Body of pancreas (tissue), 4 donors: ENCODE data around the gene RNF2. TPM values are rescaled to one million over a fixed set of nuclear protein-coding genes. Genes with fewer than 3 reads are reported as not detected.
"Not testable (repeated sequence)": the region's sequence is repeated elsewhere in the genome, so short reads cannot be mapped to it uniquely, and the experiment has no call there.

Source experiments
- ATAC-seq: fragments of 150-250 bp; one replicate; pipeline ENCODE4 v1.9.1; 2016
- DNase-seq, 4 donors: peaks; one replicate each; pipeline ENCODE4 v3.0.0-alpha.2; 2019
- H3K27ac ChIP-seq, 4 donors: fragments of 200-600 bp; sonication (generic); 1 replicate in 3 of 4; 2 replicates in 1 of 4; pipeline versions ENCODE4 v1.5.1 to v1.6.1; 2016 to 2019; ENCODE audit warnings: mild to moderate bottlenecking in 1 of 4, mixed read lengths in 1 of 4, moderate library complexity in 1 of 4
- H3K27me3 ChIP-seq, 2 donors: fragments of 200-600 bp; sonication (generic); one replicate each; pipeline ENCODE4 v1.6.0; 2016; ENCODE audit warnings: mild to moderate bottlenecking in 1 of 2
- H3K36me3 ChIP-seq, 2 donors: fragments of 200-600 bp; sonication (generic); replicated peaks in 1 of 2; 2 replicates each; pipeline ENCODE4 v1.5.1; 2016; ENCODE audit warnings: low read depth in 2 of 2; ENCODE audit not compliant: insufficient read depth in 1 of 2
- H3K4me1 ChIP-seq: fragments of 200-600 bp; sonication (generic); one replicate; pipeline ENCODE4 v1.6.0; 2016
- H3K4me3 ChIP-seq, 2 donors: fragments of 200-600 bp; sonication (generic); 1 replicate in 1 of 2; 2 replicates in 1 of 2; pipeline ENCODE4 v1.5.1; 2016 to 2019
- H3K9me3 ChIP-seq, 3 donors: fragments of 200-600 bp; sonication (generic); 1 replicate in 2 of 3; 2 replicates in 1 of 3; pipeline ENCODE4 v1.5.1; 2016
- POLR2A ChIP-seq, 3 donors: fragments of 450-650 bp; IDR thresholded peaks; one replicate each; pipeline ENCODE4 v1.6.1; 2016; ENCODE audit warnings: antibody characterized with exemption in 3 of 3, mild to moderate bottlenecking in 2 of 3
- WGBS, 2 donors: methylation state at CpG; one replicate each; pipeline ENCODE4 v1.1.5; 2017; 5-methylcytosine and 5-hydroxymethylcytosine counted together
- intact Hi-C: fragments of 100-400 bp; cut with DNase I; formaldehyde crosslinking; loops from one replicate; pipeline ENCODE4 v1.15.1; 2023
- total RNA-seq, 2 donors: library from RNA; depleted of rRNA; stranded (reverse); fragments of >200 nt; gene quantifications; one replicate each; pipeline ENCODE4 v1.1.0, GENCODE V29; 2016
- TF ChIP-seq, protein P1 (sequence below), 7 experiments: fragments of 450-650 bp in 4 of 7; fragments of 200-600 bp in 3 of 7; sonication (generic) in 3 of 7; IDR thresholded peaks; one replicate each; pipeline ENCODE4 v1.5.1; 2016 to 2019; ENCODE audit warnings: antibody characterized with exemption in 7 of 7

RNF2 gene
- total RNA-seq, 2 donors from 2014 or later = 9.9 TPM

DNA sequence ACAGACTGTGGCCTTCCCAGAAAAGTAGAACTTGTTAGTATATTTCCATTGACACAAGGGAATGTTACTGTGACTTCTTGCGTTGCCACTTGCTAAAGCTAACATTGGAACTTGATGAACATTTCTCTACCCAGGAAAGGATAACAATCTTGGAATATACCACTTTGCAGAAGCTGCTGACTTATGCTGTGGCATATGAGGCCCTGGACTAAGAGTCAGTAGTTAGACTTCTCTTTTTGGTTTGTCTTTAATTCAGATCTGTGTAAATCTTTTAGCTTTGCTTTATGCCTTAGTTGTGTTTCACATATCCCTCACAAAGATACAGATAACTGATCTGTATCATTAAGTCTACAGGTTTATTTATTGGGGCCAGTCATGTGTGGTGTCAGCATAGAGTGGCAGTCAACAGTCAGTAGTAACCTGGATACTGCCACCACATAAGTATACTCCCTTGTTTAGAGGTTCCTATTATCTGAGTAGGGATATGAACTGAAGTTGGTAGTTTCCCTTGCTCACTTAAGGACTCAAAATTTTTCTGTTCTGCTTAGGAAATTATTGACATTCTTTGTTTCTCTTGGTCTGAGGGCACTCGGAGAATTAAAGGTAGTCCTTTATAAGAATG is 14.7 kb downstream of the RNF2 start:
- ATAC-seq (no peak), DNase-seq (no peak)
- Histone ChIP-seq H3K36me3 (no peaks in the 10 kb centered on the region), H3K4me1 (peaks cover 23% of the 10 kb centered on the region), H3K9me3 (no peaks in the 10 kb centered on the region), H3K27me3 (no peaks in the 10 kb centered on the region), H3K4me3 (no peak overlapping the region), H3K27ac (no peak overlapping the region)
- TF ChIP-seq, protein P1, sequence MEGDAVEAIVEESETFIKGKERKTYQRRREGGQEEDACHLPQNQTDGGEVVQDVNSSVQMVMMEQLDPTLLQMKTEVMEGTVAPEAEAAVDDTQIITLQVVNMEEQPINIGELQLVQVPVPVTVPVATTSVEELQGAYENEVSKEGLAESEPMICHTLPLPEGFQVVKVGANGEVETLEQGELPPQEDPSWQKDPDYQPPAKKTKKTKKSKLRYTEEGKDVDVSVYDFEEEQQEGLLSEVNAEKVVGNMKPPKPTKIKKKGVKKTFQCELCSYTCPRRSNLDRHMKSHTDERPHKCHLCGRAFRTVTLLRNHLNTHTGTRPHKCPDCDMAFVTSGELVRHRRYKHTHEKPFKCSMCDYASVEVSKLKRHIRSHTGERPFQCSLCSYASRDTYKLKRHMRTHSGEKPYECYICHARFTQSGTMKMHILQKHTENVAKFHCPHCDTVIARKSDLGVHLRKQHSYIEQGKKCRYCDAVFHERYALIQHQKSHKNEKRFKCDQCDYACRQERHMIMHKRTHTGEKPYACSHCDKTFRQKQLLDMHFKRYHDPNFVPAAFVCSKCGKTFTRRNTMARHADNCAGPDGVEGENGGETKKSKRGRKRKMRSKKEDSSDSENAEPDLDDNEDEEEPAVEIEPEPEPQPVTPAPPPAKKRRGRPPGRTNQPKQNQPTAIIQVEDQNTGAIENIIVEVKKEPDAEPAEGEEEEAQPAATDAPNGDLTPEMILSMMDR (IDR thresholded peaks at IDR 0.05) = no peak
- no peak for TF ChIP-seq POLR2A (IDR thresholded peaks at IDR 0.05)
- WGBS, 2 donors = 64 to 85% methylated on average over 2 of the region's 2 CpGs
- intact Hi-C loops = no loop called here

DNA sequence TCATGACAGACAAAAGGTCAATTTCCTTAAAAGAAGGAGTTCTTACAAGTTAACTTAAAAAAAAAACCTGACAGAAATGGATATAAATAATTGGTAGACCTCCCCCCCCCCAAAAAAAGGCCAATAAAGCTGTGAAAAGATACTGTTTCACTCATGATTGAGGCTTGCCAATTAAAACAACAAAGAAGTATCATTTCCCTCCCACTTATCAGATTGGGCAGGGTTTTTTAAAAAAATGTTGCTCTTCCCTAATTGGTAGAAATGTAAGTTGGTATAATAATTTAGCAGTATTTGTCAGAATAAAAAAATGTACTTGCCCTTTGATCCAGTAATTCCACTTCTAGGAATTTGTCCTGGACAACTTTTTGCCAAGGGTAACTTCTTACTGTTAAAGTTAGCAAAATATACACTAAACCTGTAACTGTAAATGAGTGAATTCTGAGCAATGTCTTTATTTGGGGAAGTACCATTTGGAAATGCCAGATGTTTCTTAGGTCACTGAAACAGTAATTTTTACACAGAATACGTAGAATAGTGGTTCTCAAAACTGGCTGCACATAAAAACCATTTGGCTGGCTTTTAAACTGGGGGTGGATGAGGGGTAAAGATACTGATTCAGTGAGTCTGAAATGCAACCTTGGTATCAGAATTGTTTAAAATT is 17.5 kb downstream of the RNF2 start:
- H3K4me1 ChIP-seq = peaks cover 23% of the 10 kb centered on the region
- H3K36me3 ChIP-seq = no peaks in the 10 kb centered on the region
- DNase-seq = no peak
- no peaks in the 10 kb centered on the region for H3K9me3 ChIP-seq
- no peak for TF ChIP-seq POLR2A (IDR thresholded peaks at IDR 0.05)
- TF ChIP-seq, protein P1 (IDR thresholded peaks at IDR 0.05) = no peak
- no peaks in the 10 kb centered on the region for H3K27me3 ChIP-seq
- H3K27ac ChIP-seq = no peak overlapping the region
- 58 to 81% methylated on average over 1 of the region's 1 CpG for WGBS, 2 donors
- ATAC-seq = no peak
- no peak overlapping the region for H3K4me3 ChIP-seq
- intact Hi-C loops = no loop called here

GRCh38 chr1:185063719-185064118 is 18.4 kb downstream of the RNF2 start:
- WGBS, 2 donors = 96 to 98% methylated on average over 2 of the region's 2 CpGs
- H3K9me3 ChIP-seq = no peaks in the 10 kb centered on the region
- TF ChIP-seq, protein P1 (IDR thresholded peaks at IDR 0.05) = no peak
- TF ChIP-seq POLR2A (IDR thresholded peaks at IDR 0.05) = no peak
- H3K4me3 ChIP-seq = no peak overlapping the region
- H3K4me1 ChIP-seq = peaks cover 23% of the 10 kb centered on the region
- intact Hi-C loops = no loop called here
- no peak overlapping the region for H3K27ac ChIP-seq
- H3K36me3 ChIP-seq = no peaks in the 10 kb centered on the region
- no peaks in the 10 kb centered on the region for H3K27me3 ChIP-seq
- DNase-seq (no peak), ATAC-seq (no peak)

DNA sequence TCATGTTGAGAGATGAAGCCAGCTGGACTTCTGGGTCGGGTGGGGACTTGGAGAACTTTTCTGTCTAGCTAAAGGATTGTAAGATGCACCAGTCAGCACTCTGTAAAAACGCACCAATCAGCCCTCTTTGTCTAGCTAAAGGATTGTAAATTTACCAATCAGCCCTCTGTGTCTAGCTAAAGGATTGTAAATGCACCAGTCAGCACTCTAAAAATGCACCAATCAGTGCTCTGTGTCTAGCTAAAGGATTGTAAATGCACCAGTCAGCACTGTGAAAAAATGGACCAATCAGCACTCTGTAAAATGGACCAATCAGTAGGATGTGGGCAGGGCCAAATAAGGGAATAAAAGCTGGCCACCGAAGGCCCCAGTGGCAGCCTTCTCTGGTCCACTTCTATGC is 19.6 kb downstream of the RNF2 start:
- H3K9me3 ChIP-seq, intact Hi-C loops, H3K27me3 ChIP-seq, H3K36me3 ChIP-seq, H3K4me3 ChIP-seq, DNase-seq, ATAC-seq, H3K27ac ChIP-seq: not testable (repeated sequence)
- 89 to 91% methylated on average over 3 of the region's 3 CpGs for WGBS, 2 donors
- H3K4me1 ChIP-seq = peaks cover 12% of the 10 kb centered on the region

DNA sequence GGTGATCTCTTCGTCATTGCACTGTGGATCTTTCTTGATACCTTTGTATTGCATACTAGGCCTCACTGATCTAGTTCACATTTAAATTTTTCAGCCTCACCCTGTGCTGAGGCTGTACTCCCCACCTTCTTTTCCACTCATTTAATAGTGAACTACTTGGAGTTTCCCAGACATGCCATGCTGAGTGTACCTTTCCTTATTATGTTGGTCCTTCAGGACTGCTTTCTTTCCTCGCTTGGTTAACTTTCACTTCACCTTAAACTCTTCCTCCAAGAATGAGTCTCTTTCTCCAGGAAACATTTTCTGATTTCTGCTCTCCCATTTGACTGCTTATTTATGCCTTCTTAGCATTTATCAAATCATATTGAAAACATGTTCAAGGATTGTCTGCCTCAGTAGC is 20.8 kb downstream of the RNF2 start:
- H3K36me3 ChIP-seq = no peaks in the 10 kb centered on the region
- peaks cover 10% of the 10 kb centered on the region for H3K4me1 ChIP-seq
- TF ChIP-seq, protein P1 (IDR thresholded peaks at IDR 0.05) = no peak
- TF ChIP-seq POLR2A (IDR thresholded peaks at IDR 0.05) = no peak
- whole genome bisulfite sequencing, 2 donors = 96 to 100% methylated on average over 2 of the region's 2 CpGs
- no peak overlapping the region for H3K27ac ChIP-seq
- intact Hi-C loops = no loop called here
- no peak for DNase-seq
- H3K4me3 ChIP-seq = no peak overlapping the region
- no peaks in the 10 kb centered on the region for H3K27me3 ChIP-seq
- no peaks in the 10 kb centered on the region for H3K9me3 ChIP-seq
- no peak for ATAC-seq
